ENCODE measurements around the gene PPP1R11. TPM values are rescaled to one million over a fixed set of nuclear protein-coding genes. Genes with fewer than 3 reads are reported as not detected.

PPP1R11 gene
- total and polyA plus RNA-seq, 9 donors = 27.8 to 114 (median 46.2) TPM

GRCh38 chr6:30074331-30075093 is 7.5 kb downstream of the PPP1R11 start:
- H3K4me1 ChIP-seq (ENCODE audit: insufficient read depth) = peaks cover 8% of the 10 kb centered on the region
- no peaks in the 10 kb centered on the region for H3K9me3 ChIP-seq
- peak in 4 of 5 donors; percentile 38 to 80 (median 50) for DNase-seq
- H3K27me3 ChIP-seq = no peaks in the 10 kb centered on the region
- no peak overlapping the region for H3K4me3 ChIP-seq
- WGBS, 3 donors = 1 to 2% (median 1%) methylated on average over 37 of the region's 37 CpGs
- no peaks in the 10 kb centered on the region for H3K36me3 ChIP-seq
- intact Hi-C loops (cut with DNase I) = no loop called here
- no peak overlapping the region for H3K27ac ChIP-seq
- no peak for TF ChIP-seq POLR2A (IDR thresholded peaks at IDR 0.05)
- no peak for TF ChIP-seq CTCF (IDR thresholded peaks at IDR 0.05)
- TF ChIP-seq EP300 (IDR thresholded peaks at IDR 0.05) = no peak

- peak within 1 kb of the TSS; percentile 6 for H3K4me3 ChIP-seq
- DNase-seq = peak in 2 of 5 donors; percentile 20 to 64
- no peaks in the 10 kb centered on the region for H3K27me3 ChIP-seq
- TF ChIP-seq EP300 (IDR thresholded peaks at IDR 0.05) = no peak
- no peak for TF ChIP-seq POLR2A (IDR thresholded peaks at IDR 0.05)
- no peak for TF ChIP-seq CTCF (IDR thresholded peaks at IDR 0.05)
- intact Hi-C loops (cut with DNase I) = no loop called here
- H3K36me3 ChIP-seq = no peaks in the 10 kb centered on the region
- 1% methylated on average over 64 of the region's 64 CpGs for WGBS, 3 donors
- H3K27ac ChIP-seq = no peak within 1 kb of the TSS
- no peaks in the 10 kb centered on the region for H3K9me3 ChIP-seq
- H3K4me1 ChIP-seq (ENCODE audit: insufficient read depth) = peaks cover 8% of the 10 kb centered on the region
These were observed 8.2 kb downstream of the PPP1R11 start, which contains the start of gene RNF39 for GRCh38 chr6:30075094-30075789. TSS of gene RNF39 (minus strand) at chr6:30075769. CDS start at chr6:30075585, 184 bp downstream.

- Histone ChIP-seq H3K36me3 (no peaks in the 10 kb centered on the region), H3K27ac (no peak overlapping the region), H3K4me3 (no peak overlapping the region), H3K27me3 (no peaks in the 10 kb centered on the region), H3K9me3 (no peaks in the 10 kb centered on the region), H3K4me1 (ENCODE audit: insufficient read depth) (peaks cover 8% of the 10 kb centered on the region)
- WGBS, 3 donors = 28 to 37% (median 32%) methylated on average over 21 to 22 of the region's 22 CpGs
- intact Hi-C loops (cut with DNase I) = no loop called here
- peak in 1 of 3 donors; percentile 6 for TF ChIP-seq CTCF (IDR thresholded peaks at IDR 0.05)
- TF ChIP-seq POLR2A (IDR thresholded peaks at IDR 0.05) = no peak
- no peak for TF ChIP-seq EP300 (IDR thresholded peaks at IDR 0.05)
- peak in 4 of 5 donors; percentile 45 to 77 (median 54) for DNase-seq
These were observed 9.1 kb downstream of the PPP1R11 start for GRCh38 chr6:30075790-30076732.

- Histone ChIP-seq H3K36me3 (no peaks in the 10 kb centered on the region), H3K27ac (no peak overlapping the region), H3K27me3 (no peaks in the 10 kb centered on the region), H3K9me3 (no peaks in the 10 kb centered on the region), H3K4me3 (no peak overlapping the region), H3K4me1 (ENCODE audit: insufficient read depth) (peaks cover 8% of the 10 kb centered on the region)
- TF ChIP-seq EP300 (IDR thresholded peaks at IDR 0.05) (no peak), CTCF (IDR thresholded peaks at IDR 0.05) (no peak), POLR2A (IDR thresholded peaks at IDR 0.05) (no peak)
- intact Hi-C loops (cut with DNase I) = no loop called here
- DNase-seq = no peak
- WGBS, 3 donors = 46 to 55% (median 46%) methylated on average over 4 of the region's 4 CpGs
These were observed 10.2 kb downstream of the PPP1R11 start for GRCh38 chr6:30077218-30077617.
